ENCODE results near the gene ITGB7. TPM values are rescaled to one million over a fixed set of nuclear protein-coding genes. Genes with fewer than 3 reads are reported as not detected.

The ITGB7 gene
- total and polyA plus RNA-seq, 9 of the 15 experiments (the other 6 are each of a cell fraction or from before 2014, with no cell fraction given): 0.06 to 2.0 (median 0.67) TPM

DNA sequence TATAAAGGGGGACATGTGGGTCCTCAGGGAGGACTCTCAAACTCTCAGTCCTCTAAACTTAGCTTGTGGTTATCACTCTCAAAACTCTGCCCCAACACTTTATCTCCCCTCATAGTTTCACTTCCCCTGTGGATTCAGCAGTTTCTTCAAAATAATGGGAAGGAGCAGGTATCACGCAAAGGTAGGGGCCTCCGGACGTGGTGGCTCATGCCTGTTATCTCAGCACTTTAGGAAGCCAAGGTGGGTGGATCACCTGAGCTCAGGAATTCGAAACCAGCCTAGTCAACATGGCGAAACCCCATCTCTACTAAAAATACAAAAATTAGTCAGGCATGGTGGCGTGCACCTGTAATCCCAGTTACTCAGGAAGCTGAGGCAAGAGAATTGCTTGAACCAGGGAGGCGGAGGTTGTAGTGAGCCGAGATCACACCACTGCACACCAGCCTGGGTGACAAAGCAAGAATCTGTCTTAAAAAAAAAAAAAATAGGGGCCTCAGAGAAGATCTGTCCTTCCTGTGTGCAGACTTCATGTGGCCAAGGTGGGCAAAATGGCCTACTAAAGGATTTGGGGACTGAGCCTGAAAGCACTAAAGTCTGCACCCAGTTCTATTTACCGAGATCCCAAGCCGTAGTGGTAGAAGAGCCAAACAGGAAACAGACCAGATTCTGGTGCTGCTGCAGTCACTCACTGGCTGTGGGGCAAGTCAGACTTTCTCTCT, 6.4 kb downstream of the ITGB7 start (continued):
- TF ChIP-seq, protein P1, sequence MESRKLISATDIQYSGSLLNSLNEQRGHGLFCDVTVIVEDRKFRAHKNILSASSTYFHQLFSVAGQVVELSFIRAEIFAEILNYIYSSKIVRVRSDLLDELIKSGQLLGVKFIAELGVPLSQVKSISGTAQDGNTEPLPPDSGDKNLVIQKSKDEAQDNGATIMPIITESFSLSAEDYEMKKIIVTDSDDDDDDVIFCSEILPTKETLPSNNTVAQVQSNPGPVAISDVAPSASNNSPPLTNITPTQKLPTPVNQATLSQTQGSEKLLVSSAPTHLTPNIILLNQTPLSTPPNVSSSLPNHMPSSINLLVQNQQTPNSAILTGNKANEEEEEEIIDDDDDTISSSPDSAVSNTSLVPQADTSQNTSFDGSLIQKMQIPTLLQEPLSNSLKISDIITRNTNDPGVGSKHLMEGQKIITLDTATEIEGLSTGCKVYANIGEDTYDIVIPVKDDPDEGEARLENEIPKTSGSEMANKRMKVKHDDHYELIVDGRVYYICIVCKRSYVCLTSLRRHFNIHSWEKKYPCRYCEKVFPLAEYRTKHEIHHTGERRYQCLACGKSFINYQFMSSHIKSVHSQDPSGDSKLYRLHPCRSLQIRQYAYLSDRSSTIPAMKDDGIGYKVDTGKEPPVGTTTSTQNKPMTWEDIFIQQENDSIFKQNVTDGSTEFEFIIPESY (CRISPR knock-in tag; IDR thresholded peaks at IDR 0.05): no peak
- TF ChIP-seq SIN3A (IDR thresholded peaks at IDR 0.05; ENCODE audit: borderline replicate concordance in 2 of 2, control insufficient read depth in 1 of 2, low read depth in 2 of 2, low read length in 2 of 2) (no peak), ZNF224 (CRISPR knock-in tag; IDR thresholded peaks at IDR 0.05) (no peak), KLF16 (IDR thresholded peaks at IDR 0.05) (no peak), EHMT2 (IDR thresholded peaks at IDR 0.05) (no peak), FUS (optimal IDR thresholded peaks at IDR 0.05; ENCODE audit: low read depth, low read length) (no peak), ZBTB1 (CRISPR knock-in tag; IDR thresholded peaks at IDR 0.05; ENCODE audit: borderline replicate concordance, low read depth) (no peak), STAG1 (CRISPR knock-in tag; IDR thresholded peaks at IDR 0.05; ENCODE audit: borderline replicate concordance) (no peak), FOXK2 (conservative IDR thresholded peaks at IDR 0.05 in 1 of 2, IDR thresholded peaks at IDR 0.05 in 1 of 2; ENCODE audit: low read depth in 2 of 2) (0 out of 4 replicates have a peak, but pooled peaks of 1 of the 2 experiments have one; percentile 32)
- TF ChIP-seq, protein P2, sequence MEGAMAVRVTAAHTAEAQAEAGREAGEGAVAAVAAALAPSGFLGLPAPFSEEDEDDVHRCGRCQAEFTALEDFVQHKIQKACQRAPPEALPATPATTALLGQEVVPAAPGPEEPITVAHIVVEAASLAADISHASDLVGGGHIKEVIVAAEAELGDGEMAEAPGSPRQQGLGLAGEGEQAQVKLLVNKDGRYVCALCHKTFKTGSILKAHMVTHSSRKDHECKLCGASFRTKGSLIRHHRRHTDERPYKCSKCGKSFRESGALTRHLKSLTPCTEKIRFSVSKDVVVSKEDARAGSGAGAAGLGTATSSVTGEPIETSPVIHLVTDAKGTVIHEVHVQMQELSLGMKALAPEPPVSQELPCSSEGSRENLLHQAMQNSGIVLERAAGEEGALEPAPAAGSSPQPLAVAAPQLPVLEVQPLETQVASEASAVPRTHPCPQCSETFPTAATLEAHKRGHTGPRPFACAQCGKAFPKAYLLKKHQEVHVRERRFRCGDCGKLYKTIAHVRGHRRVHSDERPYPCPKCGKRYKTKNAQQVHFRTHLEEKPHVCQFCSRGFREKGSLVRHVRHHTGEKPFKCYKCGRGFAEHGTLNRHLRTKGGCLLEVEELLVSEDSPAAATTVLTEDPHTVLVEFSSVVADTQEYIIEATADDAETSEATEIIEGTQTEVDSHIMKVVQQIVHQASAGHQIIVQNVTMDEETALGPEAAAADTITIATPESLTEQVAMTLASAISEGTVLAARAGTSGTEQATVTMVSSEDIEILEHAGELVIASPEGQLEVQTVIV (CRISPR knock-in tag; IDR thresholded peaks at IDR 0.05; ENCODE audit: borderline replicate concordance): no peak
- TF ChIP-seq, protein P3, sequence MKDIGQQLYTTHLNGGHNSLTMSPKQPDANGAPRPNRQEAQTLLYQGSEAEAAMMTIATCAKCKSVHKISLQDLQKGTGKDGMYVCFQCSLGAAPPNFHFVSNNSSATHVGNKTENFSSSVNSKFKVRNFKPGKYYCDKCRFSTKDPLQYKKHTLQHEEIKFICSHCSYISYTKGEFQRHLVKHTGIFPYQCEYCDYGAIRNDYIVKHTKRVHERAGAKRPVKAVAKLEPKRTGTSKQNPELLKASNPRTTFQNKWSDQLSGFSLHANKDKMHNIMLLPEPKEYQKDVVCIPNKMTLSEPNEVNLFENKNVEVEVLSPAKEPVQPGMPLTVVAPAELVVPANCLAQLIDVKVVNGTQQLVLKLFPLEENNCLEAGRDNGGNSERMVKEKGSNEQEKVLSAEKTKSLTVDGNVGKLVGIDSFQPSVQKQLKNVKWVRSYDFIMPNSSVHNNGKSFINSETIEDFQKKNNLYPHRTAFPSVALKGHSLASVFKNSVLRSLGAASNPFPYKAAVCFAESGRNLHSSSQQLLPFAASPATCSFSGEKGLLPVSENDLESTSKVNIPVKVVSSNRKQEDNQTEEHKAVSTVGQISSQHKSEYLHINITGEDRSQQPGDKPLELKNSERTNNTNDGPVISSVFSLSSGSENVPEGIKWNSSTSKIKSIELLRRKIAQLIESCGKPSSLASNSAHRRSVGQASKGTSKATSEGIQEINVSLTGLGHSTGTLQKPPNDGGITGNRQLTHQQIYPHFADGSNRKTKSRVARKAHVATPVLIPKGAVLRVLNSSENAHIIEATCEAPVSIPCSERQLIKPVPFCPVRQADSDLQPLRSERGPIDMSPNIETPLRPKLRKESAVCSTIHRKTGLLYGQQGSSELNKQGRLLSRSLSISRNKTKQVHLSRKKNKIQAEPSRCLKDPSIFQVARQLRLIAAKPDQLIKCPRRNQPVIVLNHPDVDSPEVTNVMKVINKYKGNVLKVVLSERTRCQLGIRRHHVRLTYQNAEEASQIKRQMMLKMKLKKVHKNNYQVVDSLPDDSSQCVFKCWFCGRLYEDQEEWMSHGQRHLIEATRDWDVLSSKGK (CRISPR knock-in tag; IDR thresholded peaks at IDR 0.05): no peak
- TF ChIP-seq, protein P4, sequence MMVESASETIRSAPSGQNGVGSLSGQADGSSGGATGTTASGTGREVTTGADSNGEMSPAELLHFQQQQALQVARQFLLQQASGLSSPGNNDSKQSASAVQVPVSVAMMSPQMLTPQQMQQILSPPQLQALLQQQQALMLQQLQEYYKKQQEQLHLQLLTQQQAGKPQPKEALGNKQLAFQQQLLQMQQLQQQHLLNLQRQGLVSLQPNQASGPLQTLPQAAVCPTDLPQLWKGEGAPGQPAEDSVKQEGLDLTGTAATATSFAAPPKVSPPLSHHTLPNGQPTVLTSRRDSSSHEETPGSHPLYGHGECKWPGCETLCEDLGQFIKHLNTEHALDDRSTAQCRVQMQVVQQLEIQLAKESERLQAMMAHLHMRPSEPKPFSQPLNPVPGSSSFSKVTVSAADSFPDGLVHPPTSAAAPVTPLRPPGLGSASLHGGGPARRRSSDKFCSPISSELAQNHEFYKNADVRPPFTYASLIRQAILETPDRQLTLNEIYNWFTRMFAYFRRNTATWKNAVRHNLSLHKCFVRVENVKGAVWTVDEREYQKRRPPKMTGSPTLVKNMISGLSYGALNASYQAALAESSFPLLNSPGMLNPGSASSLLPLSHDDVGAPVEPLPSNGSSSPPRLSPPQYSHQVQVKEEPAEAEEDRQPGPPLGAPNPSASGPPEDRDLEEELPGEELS (CRISPR knock-in tag; IDR thresholded peaks at IDR 0.05; ENCODE audit: borderline replicate concordance): no peak
- TF ChIP-seq, protein P5, sequence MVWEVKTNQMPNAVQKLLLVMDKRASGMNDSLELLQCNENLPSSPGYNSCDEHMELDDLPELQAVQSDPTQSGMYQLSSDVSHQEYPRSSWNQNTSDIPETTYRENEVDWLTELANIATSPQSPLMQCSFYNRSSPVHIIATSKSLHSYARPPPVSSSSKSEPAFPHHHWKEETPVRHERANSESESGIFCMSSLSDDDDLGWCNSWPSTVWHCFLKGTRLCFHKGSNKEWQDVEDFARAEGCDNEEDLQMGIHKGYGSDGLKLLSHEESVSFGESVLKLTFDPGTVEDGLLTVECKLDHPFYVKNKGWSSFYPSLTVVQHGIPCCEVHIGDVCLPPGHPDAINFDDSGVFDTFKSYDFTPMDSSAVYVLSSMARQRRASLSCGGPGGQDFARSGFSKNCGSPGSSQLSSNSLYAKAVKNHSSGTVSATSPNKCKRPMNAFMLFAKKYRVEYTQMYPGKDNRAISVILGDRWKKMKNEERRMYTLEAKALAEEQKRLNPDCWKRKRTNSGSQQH (CRISPR knock-in tag; IDR thresholded peaks at IDR 0.05): no peak
